Activated T-helper 2 cell treated with anti-CD3 and anti-CD28 coated beads, Interferon-gamma antibody, Interleukin-2, Interleukin-4, amounts not matched to agents 10 μg/mL and 5 μg/mL and 100 μg/mL, durations not matched to agents 14 hours and 24 hours and 36 hours (primary cell): Measurements from ENCODE around the gene KCNJ2. TPM values are rescaled to one million over a fixed set of nuclear protein-coding genes. Genes with fewer than 3 reads are reported as not detected.

ENCODE experiments used
- DNase-seq: peaks from one replicate; pipeline ENCODE4 v3.0.0; 2021; ENCODE audit warnings: low spot score
- H3K27ac Mint-ChIP-seq: one replicate; pipeline ENCODE4 v1.8.0; 2021; ENCODE audit warnings: mixed read lengths
- H3K27me3 Mint-ChIP-seq: one replicate; pipeline ENCODE4 v1.8.0; 2021; ENCODE audit warnings: low read depth, mixed read lengths
- H3K36me3 Mint-ChIP-seq: one replicate; pipeline ENCODE4 v1.8.0; 2021; ENCODE audit warnings: low read depth, mixed read lengths
- H3K4me1 Mint-ChIP-seq: one replicate; pipeline ENCODE4 v1.8.0; 2021; ENCODE audit warnings: low read depth, mixed read lengths
- H3K4me3 Mint-ChIP-seq: one replicate; pipeline ENCODE4 v1.8.0; 2021; ENCODE audit warnings: low read depth, mild to moderate bottlenecking, moderate library complexity, mixed read lengths
- H3K9me3 Mint-ChIP-seq: one replicate; pipeline ENCODE4 v1.8.0; 2021; ENCODE audit warnings: mixed read lengths
- intact Hi-C: fragments of 100-400 bp; cut with micrococcal nuclease; formaldehyde crosslinking; loops from one replicate; pipeline ENCODE4 v1.15.1; 2023
- total RNA-seq: library from RNA; stranded (reverse); gene quantifications from 2 replicates; pipeline ENCODE4 v1.2.3, GENCODE V29; 2022

Gene KCNJ2
- total RNA-seq, 1 donor from 2014 or later = 0.11 TPM

DNA sequence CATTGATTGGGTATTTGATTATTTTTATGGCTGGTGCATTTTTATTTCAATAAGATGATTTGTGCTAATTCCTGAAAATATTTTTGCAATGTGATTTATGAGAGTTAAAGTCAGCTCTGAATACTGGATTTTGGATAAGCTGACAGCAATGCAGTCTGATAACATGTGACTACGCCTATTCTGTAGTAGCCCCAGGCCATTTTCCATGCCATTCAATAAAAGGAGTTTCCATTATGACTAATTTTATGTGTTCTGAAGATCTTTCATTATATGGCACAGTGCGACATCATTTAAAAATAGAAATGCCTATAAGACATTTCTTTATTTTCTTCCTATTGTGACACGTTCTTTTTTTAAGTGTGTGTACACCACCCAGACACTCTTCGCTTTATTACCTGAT, 46.3 kb downstream of the KCNJ2 start:
- H3K27ac Mint-ChIP-seq = no peak overlapping the region
- intact Hi-C loops = no loop called here
- no peak overlapping the region for H3K4me3 Mint-ChIP-seq
- DNase-seq = no peak
- H3K9me3 Mint-ChIP-seq = no peaks in the 10 kb centered on the region
- H3K36me3 Mint-ChIP-seq = no peaks in the 10 kb centered on the region
- no peaks in the 10 kb centered on the region for H3K27me3 Mint-ChIP-seq
- no peaks in the 10 kb centered on the region for H3K4me1 Mint-ChIP-seq

DNA sequence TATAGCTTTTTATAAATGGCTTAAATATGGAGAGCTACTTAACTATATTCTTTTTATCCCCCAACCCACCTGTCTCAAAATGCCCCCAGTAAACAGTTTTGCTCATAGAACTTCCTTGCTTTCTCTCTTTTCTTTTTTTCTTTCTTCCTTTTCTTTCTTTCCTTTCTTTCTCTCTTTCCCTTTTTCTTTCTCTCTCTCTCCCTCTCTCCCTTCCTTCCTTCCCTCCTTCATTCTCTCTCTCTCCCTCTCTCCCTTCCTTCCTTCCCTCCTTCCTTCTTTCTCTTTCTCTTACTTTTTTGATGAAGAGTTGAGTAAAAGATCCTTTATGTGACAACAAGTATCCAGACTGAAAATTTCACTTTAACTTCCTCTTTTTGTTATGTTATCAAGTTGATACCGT, 48.2 kb downstream of the KCNJ2 start:
- no peak overlapping the region for H3K27ac Mint-ChIP-seq
- intact Hi-C loops = no loop called here

DNA sequence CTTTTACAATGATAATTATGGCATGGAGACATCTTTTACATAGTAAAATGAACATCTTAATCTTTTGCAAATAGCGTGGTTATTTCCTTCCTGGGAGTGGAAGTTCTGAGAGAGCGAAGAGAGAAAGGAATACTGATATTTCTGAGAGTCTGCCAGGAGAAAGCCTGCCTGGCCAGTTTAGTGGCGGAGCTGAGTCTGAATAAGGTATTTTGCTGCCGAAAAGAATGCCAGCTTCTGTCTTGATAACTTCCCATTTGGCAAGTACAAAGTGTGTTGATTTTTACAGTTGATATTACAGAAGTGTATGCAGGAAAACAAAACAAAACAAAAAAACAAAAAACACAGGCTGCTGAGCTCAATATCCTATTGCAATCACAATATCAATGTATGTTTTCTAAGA, 55.9 kb downstream of the KCNJ2 start:
- no peaks in the 10 kb centered on the region for H3K36me3 Mint-ChIP-seq
- H3K27me3 Mint-ChIP-seq = no peaks in the 10 kb centered on the region
- no peak for DNase-seq
- no peak overlapping the region for H3K4me3 Mint-ChIP-seq
- no peak overlapping the region for H3K27ac Mint-ChIP-seq
- no peaks in the 10 kb centered on the region for H3K4me1 Mint-ChIP-seq
- intact Hi-C loops = no loop called here
- H3K9me3 Mint-ChIP-seq = no peaks in the 10 kb centered on the region

More for the DNA sequence above, 48.2 kb downstream of the KCNJ2 start:
- Mint-ChIP-seq H3K4me3 (no peak overlapping the region), H3K27me3 (no peaks in the 10 kb centered on the region), H3K36me3 (no peaks in the 10 kb centered on the region), H3K4me1 (no peaks in the 10 kb centered on the region), H3K9me3 (no peaks in the 10 kb centered on the region)
- no peak for DNase-seq

Other genes with a start within 250 kb of the KCNJ2 start
- gene KCNJ16, start 94.3 kb upstream of the KCNJ2 start, total RNA-seq = not detected in 2 replicates